Stomach (tissue), 9 donors: ENCODE measurements around the gene PCMT1. TPM values are rescaled to one million over a fixed set of nuclear protein-coding genes. Genes with fewer than 3 reads are reported as not detected.

ENCODE experiments used
- DNase-seq, 2 donors: peaks; one replicate each; pipeline versions ENCODE4 v3.0.0 to v3.0.0-alpha.2; 2013 to 2019
- H3K27ac ChIP-seq, 5 donors: fragments of 200-600 bp in 4 of 5; sonication (generic) in 4 of 5; one replicate each; pipeline ENCODE4 v1.5.1; 2013 to 2019; ENCODE audit warnings: mild to moderate bottlenecking in 1 of 5, moderate library complexity in 1 of 5
- H3K27me3 ChIP-seq, 3 donors: fragments of 200-600 bp; sonication (generic); one replicate each; pipeline ENCODE4 v1.5.1; 2017 to 2019; ENCODE audit warnings: mixed run types in 1 of 3
- H3K36me3 ChIP-seq, 4 donors: fragments of 200-600 bp; sonication (generic); 1 replicate in 3 of 4; 2 replicates in 1 of 4; pipeline ENCODE4 v1.5.1; 2016 to 2019
- H3K4me1 ChIP-seq, 4 donors: fragments of 200-600 bp; sonication (generic); one replicate each; pipeline ENCODE4 v1.5.1; 2016 to 2019
- H3K4me3 ChIP-seq, 4 donors: fragments of 200-600 bp; sonication (generic) in 3 of 4; one replicate each; pipeline ENCODE4 v1.5.1; 2016 to 2019; ENCODE audit warnings: mild to moderate bottlenecking in 1 of 4
- H3K9me3 ChIP-seq, 4 donors: fragments of 200-600 bp; sonication (generic); one replicate each; pipeline ENCODE4 v1.5.1; 2016 to 2019
- CTCF ChIP-seq, 7 experiments: fragments of 450-650 bp in 4 of 7; fragments of 200-600 bp in 3 of 7; sonication (generic) in 3 of 7; IDR thresholded peaks; one replicate each; pipeline ENCODE4 v1.5.1; 2016 to 2019; ENCODE audit warnings: antibody characterized with exemption in 7 of 7, control low read depth in 2 of 7, mild to moderate bottlenecking in 1 of 7
- EP300 ChIP-seq: sonication (generic); formaldehyde crosslinking; IDR thresholded peaks from one replicate; pipeline ENCODE4 v1.6.1; 2017; ENCODE audit warnings: antibody characterized with exemption
- POLR2A ChIP-seq, 4 donors: fragments of 450-650 bp; IDR thresholded peaks; one replicate each; pipeline ENCODE4 v1.6.1; 2016; ENCODE audit warnings: antibody characterized with exemption in 4 of 4, control low read depth in 2 of 4, mild to moderate bottlenecking in 1 of 4, moderate library complexity in 1 of 4
- POLR2AphosphoS5 ChIP-seq, 3 donors: sonication (generic); formaldehyde crosslinking; IDR thresholded peaks; one replicate each; pipeline ENCODE4 v1.6.1; 2016; ENCODE audit warnings: antibody characterized with exemption in 3 of 3
- WGBS, 5 donors: extraction: QIAGEN DNeasy Blood & Tissue Kit in 3 of 5; methylation state at CpG; one replicate each; pipeline versions ENCODE4 v1.1.5 to v1.1.7; 2013 to 2018; 5-methylcytosine and 5-hydroxymethylcytosine counted together
- intact Hi-C: fragments of 100-400 bp; cut with DNase I; formaldehyde crosslinking; loops from one replicate; pipeline ENCODE4 v1.15.1; 2023; ENCODE audit warnings: low total_unique reads
- polyA plus RNA-seq, 3 donors: library from polyadenylated mRNA; stranded (reverse); fragments of 200-250 nt; gene quantifications; one replicate each; pipeline ENCODE4 v1.2.3, GENCODE V29; 2013
- total RNA-seq, 5 donors: library from RNA; depleted of rRNA; stranded (reverse); fragments of >200 nt; gene quantifications; one replicate each; pipeline versions ENCODE4 v1.1.0 to v1.2.3, GENCODE V29; 2014 to 2016
- donor health status: healthy with polysubstance abuse.
- donor health status: Bipolar disorder and iron deficiency.
- donor health status: healthy.

Gene PCMT1
- total and polyA plus RNA-seq, 8 donors: 2.6 to 109 (median 43.3) TPM

GRCh38 chr6:149755300-149756260 is 6.0 kb downstream of the PCMT1 start:
- WGBS, 5 donors: 75 to 82% (median 80%) methylated on average over 9 of the region's 9 CpGs
- Histone ChIP-seq H3K9me3 (no peaks in the 10 kb centered on the region), H3K4me3 (no peak overlapping the region), H3K36me3 (peaks cover 0 to 30% (median 20%) of the 10 kb centered on the region in 4 donors), H3K27ac (no peak overlapping the region), H3K27me3 (no peaks in the 10 kb centered on the region), H3K4me1 (peaks cover 7 to 65% (median 42%) of the 10 kb centered on the region in 4 donors)
- TF ChIP-seq EP300 (no peak), CTCF (IDR thresholded peaks at IDR 0.05) (no peak), POLR2A (IDR thresholded peaks at IDR 0.05) (no peak), POLR2AphosphoS5 (IDR thresholded peaks at IDR 0.05) (no peak)
- intact Hi-C loops: no loop called here
- DNase-seq: peak in 1 of 2 donors; percentile 12

- Histone ChIP-seq H3K9me3 (no peaks in the 10 kb centered on the region), H3K27ac (no peak overlapping the region), H3K36me3 (peaks cover 0 to 31% (median 23%) of the 10 kb centered on the region in 4 donors), H3K27me3 (no peaks in the 10 kb centered on the region), H3K4me3 (no peak overlapping the region), H3K4me1 (peaks cover under 1 to 59% (median 35%) of the 10 kb centered on the region in 4 donors)
- DNase-seq: no peak
- TF ChIP-seq POLR2A (IDR thresholded peaks at IDR 0.05): no peak
- TF ChIP-seq CTCF (IDR thresholded peaks at IDR 0.05): no peak
- TF ChIP-seq POLR2AphosphoS5 (IDR thresholded peaks at IDR 0.05): no peak
- TF ChIP-seq EP300: no peak
- intact Hi-C loops: no loop called here
- WGBS, 5 donors: 91 to 98% (median 94%) methylated on average over 7 of the region's 7 CpGs
These were observed 6.7 kb downstream of the PCMT1 start for GRCh38 chr6:149756261-149756636.

- Histone ChIP-seq H3K36me3 (peaks cover 0 to 40% (median 32%) of the 10 kb centered on the region in 4 donors), H3K9me3 (no peaks in the 10 kb centered on the region), H3K27me3 (no peaks in the 10 kb centered on the region), H3K4me1 (peaks cover 0 to 22% (median 6%) of the 10 kb centered on the region in 4 donors), H3K27ac (no peak overlapping the region), H3K4me3 (no peak overlapping the region)
- TF ChIP-seq EP300: no peak
- TF ChIP-seq POLR2A (IDR thresholded peaks at IDR 0.05): no peak
- no peak for TF ChIP-seq POLR2AphosphoS5 (IDR thresholded peaks at IDR 0.05)
- no peak for DNase-seq
- intact Hi-C loops: no loop called here
- 85 to 97% (median 90%) methylated on average over 1 of the region's 1 CpG for WGBS, 5 donors
These were observed 11.9 kb downstream of the PCMT1 start for GRCh38 chr6:149761438-149761837.

GRCh38 chr6:149763866-149764265 is 14.3 kb downstream of the PCMT1 start:
- Histone ChIP-seq H3K27me3 (no peaks in the 10 kb centered on the region), H3K36me3 (peaks cover 0 to 38% (median 37%) of the 10 kb centered on the region in 4 donors), H3K27ac (no peak overlapping the region), H3K9me3 (no peaks in the 10 kb centered on the region), H3K4me3 (no peak overlapping the region), H3K4me1 (peaks cover 0 to 15% (median 7%) of the 10 kb centered on the region in 4 donors)
- DNase-seq: no peak
- no peak for TF ChIP-seq CTCF (IDR thresholded peaks at IDR 0.05)
- intact Hi-C loops: no loop called here
